Right lobe of liver (tissue), 4 donors: ENCODE data around the gene PTPRD.

Experiments
- POLR2A ChIP-seq: fragments of 450-650 bp; IDR thresholded peaks from one replicate; pipeline ENCODE4 v1.6.1; 2017; ENCODE audit warnings: antibody characterized with exemption, mild to moderate bottlenecking
- TF ChIP-seq, protein P1 (sequence below), 4 donors: fragments of 200-600 bp in 3 of 4; fragments of 450-650 bp in 1 of 4; IDR thresholded peaks; one replicate each; pipeline versions ENCODE4 v1.5.1 to v1.8.0; 2016 to 2022; ENCODE audit warnings: antibody characterized with exemption in 4 of 4, mild to moderate bottlenecking in 2 of 4
- donor health status: DM: no; HTN: no; CAD: no.
- donor health status: DM: no; HTN: no; CAD: no.
- donor health status: DM: no; HTN: yes; CAD: no.

DNA sequence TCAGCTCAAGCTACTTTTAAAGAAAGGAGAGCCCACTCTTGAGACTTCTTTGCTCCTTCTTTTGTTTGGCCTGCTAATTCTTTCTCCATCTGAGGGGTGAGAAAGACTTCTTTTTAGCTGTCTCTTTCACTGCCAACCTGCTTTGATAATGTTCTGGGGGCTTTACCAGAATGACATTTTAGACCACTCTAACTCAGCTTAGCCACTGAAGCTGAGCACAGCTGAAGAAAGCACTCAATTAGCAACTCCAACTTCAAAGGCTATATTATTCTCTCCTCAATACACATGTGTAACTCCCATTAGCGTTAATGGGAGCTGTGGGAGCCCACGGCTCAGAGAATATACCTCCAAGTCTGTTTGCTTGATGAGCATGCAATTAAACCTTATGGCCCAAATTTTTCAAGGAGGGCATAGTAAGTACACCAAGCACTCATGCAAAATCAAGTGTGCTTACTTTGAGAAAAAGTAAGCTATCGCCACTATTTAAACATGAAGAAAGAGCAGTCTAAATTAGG is 1997.8 kb downstream of the PTPRD start:
- TF ChIP-seq, protein P1, sequence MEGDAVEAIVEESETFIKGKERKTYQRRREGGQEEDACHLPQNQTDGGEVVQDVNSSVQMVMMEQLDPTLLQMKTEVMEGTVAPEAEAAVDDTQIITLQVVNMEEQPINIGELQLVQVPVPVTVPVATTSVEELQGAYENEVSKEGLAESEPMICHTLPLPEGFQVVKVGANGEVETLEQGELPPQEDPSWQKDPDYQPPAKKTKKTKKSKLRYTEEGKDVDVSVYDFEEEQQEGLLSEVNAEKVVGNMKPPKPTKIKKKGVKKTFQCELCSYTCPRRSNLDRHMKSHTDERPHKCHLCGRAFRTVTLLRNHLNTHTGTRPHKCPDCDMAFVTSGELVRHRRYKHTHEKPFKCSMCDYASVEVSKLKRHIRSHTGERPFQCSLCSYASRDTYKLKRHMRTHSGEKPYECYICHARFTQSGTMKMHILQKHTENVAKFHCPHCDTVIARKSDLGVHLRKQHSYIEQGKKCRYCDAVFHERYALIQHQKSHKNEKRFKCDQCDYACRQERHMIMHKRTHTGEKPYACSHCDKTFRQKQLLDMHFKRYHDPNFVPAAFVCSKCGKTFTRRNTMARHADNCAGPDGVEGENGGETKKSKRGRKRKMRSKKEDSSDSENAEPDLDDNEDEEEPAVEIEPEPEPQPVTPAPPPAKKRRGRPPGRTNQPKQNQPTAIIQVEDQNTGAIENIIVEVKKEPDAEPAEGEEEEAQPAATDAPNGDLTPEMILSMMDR (IDR thresholded peaks at IDR 0.05) = no peak
- no peak for TF ChIP-seq POLR2A
